HCT116 (cell line): ENCODE measurements around the gene PTDSS2. TPM values are rescaled to one million over a fixed set of nuclear protein-coding genes. Genes with fewer than 3 reads are reported as not detected.

Experiments
- ATAC-seq: fragments of 200-7000 bp; cut with Tn5 transposase; 2 replicates; pipeline ENCODE4 v1.9.1; 2020; ENCODE audit warnings: mild to moderate bottlenecking, moderate library complexity
- BruUV-seq: library from RNA; stranded (reverse); fragments of 400-500 nt; replicated peaks from 2 replicates; lab custom pipeline; 2021; lab: Mats Ljungman, UMichigan
- CTCF ChIA-PET: fragments of 300-600 bp; sonication (Branson Sonifier 250); formaldehyde crosslinking; loops from one replicate; lab custom pipeline; 2021; ENCODE audit warnings: antibody characterized with exemption; lab: Charles Lee
- POLR2A ChIA-PET: fragments of 300-600, 350-600 bp; sonication (Branson Sonifier 250); formaldehyde crosslinking; loops from one replicate; lab custom pipeline; 2021; ENCODE audit warnings: antibody characterized with exemption; lab: Charles Lee
- RAD21 ChIA-PET, 2 experiments: fragments of 300-600 bp; sonication (Branson Sonifier 250); formaldehyde crosslinking; loops; one replicate each; lab custom pipeline; 2023; ENCODE audit warnings: low total read pairs in 2 of 2; ENCODE audit not compliant: uncharacterized antibody in 2 of 2, unreplicated experiment in 2 of 2, low non-redundant PET in 1 of 2; lab: Charles Lee
- DNase-seq: peaks from one replicate; pipeline ENCODE4 v3.0.0-alpha.2; 2010; ENCODE audit warnings: low read depth, low spot score
- H2AFZ ChIP-seq: fragments of 200-600 bp; shearing (Covaris generic), sonication (generic); 2 replicates; pipeline ENCODE4 v1.6.1; 2017; ENCODE audit warnings: low read depth, mixed run types, mixed read lengths, antibody characterized with exemption, low read length; ENCODE audit not compliant: poor library complexity, severe bottlenecking
- H3K27ac ChIP-seq: 2 replicates; pipeline ENCODE4 v1.5.1; 2012; ENCODE audit warnings: low read depth, low read length
- H3K27me3 ChIP-seq: fragments of 200-600 bp; sonication (generic); 2 replicates; pipeline ENCODE4 v1.6.1; 2016; ENCODE audit warnings: mixed run types, low read length, mixed read lengths; ENCODE audit not compliant: insufficient read depth
- H3K36me3 ChIP-seq, 2 experiments: fragments of 200-500 bp in 1 of 2; fragments of 200-600 bp in 1 of 2; sonication (Bioruptor generic) in 1 of 2; sonication (generic) in 1 of 2; 2 replicates each; pipeline versions ENCODE4 v1.5.1 to v1.6.1; 2014 to 2016; ENCODE audit warnings: low read length in 2 of 2, inconsistent platforms in 1 of 2, mixed read lengths in 1 of 2, mixed run types in 1 of 2; ENCODE audit not compliant: insufficient read depth in 2 of 2, control insufficient read depth in 1 of 2
- H3K4me1 ChIP-seq, 2 experiments: fragments of 200-600 bp in 1 of 2; sonication (generic) in 1 of 2; 2 replicates each; pipeline versions ENCODE4 v1.5.1 to v1.6.1; 2012 to 2017; ENCODE audit warnings: low read length in 2 of 2, inconsistent platforms in 1 of 2, mild to moderate bottlenecking in 1 of 2, mixed read lengths in 1 of 2, mixed run types in 1 of 2, moderate library complexity in 1 of 2; ENCODE audit not compliant: insufficient read depth in 2 of 2, control insufficient read depth in 1 of 2
- H3K4me2 ChIP-seq: fragments of 200-600 bp; sonication (generic); 2 replicates; pipeline ENCODE4 v1.6.1; 2017; ENCODE audit warnings: mixed run types, low read length, mixed read lengths
- H3K4me3 ChIP-seq, 2 experiments: fragments of 200-600 bp in 1 of 2; sonication (generic) in 1 of 2; replicated peaks in 1 of 2; 2 replicates each; pipeline ENCODE4 v1.5.1; 2011 to 2016; ENCODE audit warnings: low read length in 2 of 2, control low read depth in 1 of 2, low read depth in 1 of 2, mild to moderate bottlenecking in 1 of 2, mixed read lengths in 1 of 2, mixed run types in 1 of 2
- H3K79me2 ChIP-seq: fragments of 200-600 bp; sonication (generic); 2 replicates; pipeline ENCODE4 v1.6.1; 2017; ENCODE audit warnings: mild to moderate bottlenecking, mixed run types, low read length, moderate library complexity, mixed read lengths; ENCODE audit not compliant: insufficient read depth
- H3K9ac ChIP-seq: fragments of 200-600 bp; sonication (generic); 2 replicates; pipeline ENCODE4 v1.6.1; 2016; ENCODE audit warnings: low read length, mixed read lengths
- H3K9me2 ChIP-seq: fragments of 200-600 bp; sonication (generic), shearing (Covaris generic); 2 replicates; pipeline ENCODE4 v1.6.1; 2017; ENCODE audit warnings: mixed run types, mild to moderate bottlenecking, moderate library complexity; ENCODE audit not compliant: insufficient read depth
- H3K9me3 ChIP-seq, 2 experiments: fragments of 200-500 bp in 1 of 2; fragments of 200-600 bp in 1 of 2; sonication (Bioruptor generic) in 1 of 2; sonication (generic) in 1 of 2; 2 replicates each; pipeline ENCODE4 v1.6.1; 2014 to 2017; ENCODE audit warnings: low read length in 2 of 2, mixed read lengths in 2 of 2, inconsistent platforms in 1 of 2, low read depth in 1 of 2, mild to moderate bottlenecking in 1 of 2, mixed run types in 1 of 2, moderate library complexity in 1 of 2; ENCODE audit not compliant: control insufficient read depth in 1 of 2, insufficient read depth in 1 of 2
- H4K20me1 ChIP-seq: fragments of 200-600 bp; sonication (generic), shearing (Covaris generic); 2 replicates; pipeline ENCODE4 v1.6.1; 2017; ENCODE audit warnings: mixed run types, mild to moderate bottlenecking, moderate library complexity; ENCODE audit not compliant: insufficient read depth
- EGR1 ChIP-seq: IDR thresholded peaks from 2 replicates; pipeline ENCODE4 v1.6.1; 2012; ENCODE audit warnings: low read depth
- FOSL1 ChIP-seq: IDR thresholded peaks from 2 replicates; pipeline ENCODE4 v1.6.1; 2012; ENCODE audit warnings: low read depth
- POLR2AphosphoS5 ChIP-seq: IDR thresholded peaks from 2 replicates; pipeline ENCODE4 v1.6.1; 2011; ENCODE audit warnings: mild to moderate bottlenecking, low read depth, low read length, moderate library complexity
- RAD21 ChIP-seq: IDR thresholded peaks from 2 replicates; pipeline ENCODE4 v1.6.1; 2012; ENCODE audit warnings: low read depth, mild to moderate bottlenecking
- SIN3A ChIP-seq: IDR thresholded peaks from 2 replicates; pipeline ENCODE4 v1.6.1; 2012; ENCODE audit warnings: low read depth
- SP1 ChIP-seq: IDR thresholded peaks from 2 replicates; pipeline ENCODE4 v1.6.1; 2012; ENCODE audit warnings: low read depth
- SRF ChIP-seq: IDR thresholded peaks from 2 replicates; pipeline ENCODE4 v1.6.1; 2012; ENCODE audit warnings: low read depth
- YY1 ChIP-seq: IDR thresholded peaks from 2 replicates; pipeline ENCODE4 v1.6.1; 2011; ENCODE audit warnings: low read length, low read depth, moderate library complexity, mild to moderate bottlenecking; ENCODE audit not compliant: insufficient replicate concordance; ENCODE audit errors: extremely low read depth
- ZFX ChIP-seq: fragments of 450-650 bp; IDR thresholded peaks from 2 replicates; pipeline ENCODE4 v1.6.1; 2017
- ZNF274 ChIP-seq: fragments of 200-500 bp; sonication (Bioruptor generic); IDR thresholded peaks from 2 replicates; pipeline ENCODE4 v1.6.1; 2014; ENCODE audit warnings: mild to moderate bottlenecking, low read depth, low read length, inconsistent platforms
- intact Hi-C: fragments of 100-400 bp; cut with micrococcal nuclease; formaldehyde crosslinking; loops from 2 replicates; pipeline ENCODE4 v1.10.0; 2022
- total RNA-seq: library from RNA; stranded (reverse); gene quantifications from one replicate; pipeline ENCODE4 v1.2.1, GENCODE V29; 2021; ENCODE audit not compliant: unreplicated experiment
- TF ChIP-seq, protein P1 (sequence below): IDR thresholded peaks from 2 replicates; pipeline ENCODE4 v1.6.1; 2012
- TF ChIP-seq, protein P2 (sequence below): IDR thresholded peaks from 2 replicates; pipeline ENCODE4 v1.6.1; 2012

PTDSS2 gene
- total RNA-seq, 1 experiment from 2014 or later, result 40.1 TPM

GRCh38 chr11:488992-489391, 38.9 kb downstream of the PTDSS2 start:
- intact Hi-C loops, result no loop called here
- TF ChIP-seq ZFX, result no peak
- TF ChIP-seq YY1, result no peak
- TF ChIP-seq SIN3A, result no peak
- no peak for TF ChIP-seq POLR2AphosphoS5
- no peak for TF ChIP-seq RAD21
- TF ChIP-seq, protein P1, sequence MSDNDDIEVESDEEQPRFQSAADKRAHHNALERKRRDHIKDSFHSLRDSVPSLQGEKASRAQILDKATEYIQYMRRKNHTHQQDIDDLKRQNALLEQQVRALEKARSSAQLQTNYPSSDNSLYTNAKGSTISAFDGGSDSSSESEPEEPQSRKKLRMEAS, result no peak
- no peak for TF ChIP-seq SP1
- no peak for TF ChIP-seq FOSL1
- TF ChIP-seq, protein P2, sequence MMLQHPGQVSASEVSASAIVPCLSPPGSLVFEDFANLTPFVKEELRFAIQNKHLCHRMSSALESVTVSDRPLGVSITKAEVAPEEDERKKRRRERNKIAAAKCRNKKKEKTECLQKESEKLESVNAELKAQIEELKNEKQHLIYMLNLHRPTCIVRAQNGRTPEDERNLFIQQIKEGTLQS, result no peak
- TF ChIP-seq ZNF274, result no peak
- TF ChIP-seq EGR1, result no peak
- no peak for TF ChIP-seq SRF
- DNase-seq (no peak), ATAC-seq (no peak)
- RAD21 ChIA-PET, result no interaction called here
- no peak overlapping the region for H2AFZ ChIP-seq
- H3K27me3 ChIP-seq, result no peaks in the 10 kb centered on the region
- no peak overlapping the region for H3K9ac ChIP-seq
- H3K79me2 ChIP-seq, result peaks cover 6% of the 10 kb centered on the region; the same call in 1 of the 2 replicates
- H3K4me3 ChIP-seq, result no peak overlapping the region
- no peaks in the 10 kb centered on the region for H3K4me1 ChIP-seq
- no peaks in the 10 kb centered on the region for H3K9me2 ChIP-seq
- BruUV-seq, result no TSS peak
- POLR2A ChIA-PET, result no interaction called here
- no peaks in the 10 kb centered on the region for H4K20me1 ChIP-seq
- CTCF ChIA-PET, result no interaction called here
- H3K4me2 ChIP-seq, result no peak overlapping the region
- H3K36me3 ChIP-seq, result no peaks in the 10 kb centered on the region; a peak in 1 of 4 replicates
- no peak overlapping the region for H3K27ac ChIP-seq
- H3K9me3 ChIP-seq, result no peaks in the 10 kb centered on the region
